HepG2 (cell line): Measurements from ENCODE around the gene CUTC. TPM values are rescaled to one million over a fixed set of nuclear protein-coding genes. Genes with fewer than 3 reads are reported as not detected.

Source experiments
- HNF1A ChIP-seq, 2 experiments: sonication (generic) in 1 of 2; formaldehyde crosslinking in 1 of 2; IDR thresholded peaks; 2 replicates each; pipeline versions ENCODE4 v1.4.0 to v1.6.1; 2016 to 2020; ENCODE audit warnings: borderline replicate concordance in 1 of 2, low read depth in 1 of 2, mild to moderate bottlenecking in 1 of 2, missing genetic modification reagents in 1 of 2
- MED8 ChIP-seq: sonication (generic); formaldehyde crosslinking; IDR thresholded peaks from 2 replicates; pipeline ENCODE4 v1.8.1; 2023; ENCODE audit warnings: mild to moderate bottlenecking, missing genetic modification reagents; ENCODE audit not compliant: insufficient replicate concordance
- MIER2 ChIP-seq: IDR thresholded peaks from 2 replicates; pipeline ENCODE4 v1.6.1; 2016; ENCODE audit warnings: missing biosample characterization, missing genetic modification reagents
- NFKB2 ChIP-seq: sonication (generic); formaldehyde crosslinking; IDR thresholded peaks from 2 replicates; pipeline ENCODE4 v1.4.0; 2020; ENCODE audit warnings: missing genetic modification reagents, borderline replicate concordance
- NR2F6 ChIP-seq, 2 experiments: IDR thresholded peaks; 2 replicates each; pipeline ENCODE4 v1.6.1; 2016; ENCODE audit warnings: antibody characterized with exemption in 1 of 2, mild to moderate bottlenecking in 1 of 2
- ZNF224 ChIP-seq: sonication (generic); formaldehyde crosslinking; IDR thresholded peaks from 2 replicates; pipeline ENCODE4 v1.5.0; 2020; ENCODE audit warnings: mild to moderate bottlenecking, missing genetic modification reagents
- ZNF280D ChIP-seq: sonication (generic); formaldehyde crosslinking; IDR thresholded peaks from 2 replicates; pipeline ENCODE4 v1.5.1; 2020; ENCODE audit warnings: mild to moderate bottlenecking, missing genetic modification reagents
- ZNF326 ChIP-seq: sonication (generic); formaldehyde crosslinking; IDR thresholded peaks from 2 replicates; pipeline ENCODE4 v1.4.0; 2020; ENCODE audit warnings: missing genetic modification reagents, borderline replicate concordance
- ZNF484 ChIP-seq: sonication (generic); formaldehyde crosslinking; IDR thresholded peaks from 2 replicates; pipeline ENCODE4 v1.5.1; 2020; ENCODE audit warnings: mild to moderate bottlenecking, low read depth, missing genetic modification reagents, borderline replicate concordance
- polyA plus RNA-seq, 8 experiments: library from polyadenylated mRNA; depleted of rRNA in 3 of 8; stranded (reverse) in 7 of 8; unstranded in 1 of 8; fragments of >200 nt; fragmentation: Illumina TruSeq in 4 of 8; extraction: Trizol in 4 of 8; gene quantifications; 2 replicates each; pipeline versions ENCODE4 v1.2.1 to v1.2.3, GENCODE V29; 2011 to 2016; ENCODE audit warnings: low read depth in 4 of 8, missing spikeins in 1 of 8, mixed read lengths in 1 of 8; ENCODE audit not compliant: insufficient read depth in 1 of 8
- total RNA-seq, 5 experiments: library from RNA; depleted of rRNA; stranded (reverse); fragments of >200 nt; fragmentation: Illumina TruSeq; extraction: Trizol; gene quantifications; 2 replicates each; pipeline ENCODE4 v1.2.3, GENCODE V29; 2016; ENCODE audit warnings: low read depth in 1 of 5
- TF ChIP-seq, protein P1 (sequence below): sonication (generic); formaldehyde crosslinking; conservative IDR thresholded peaks from 2 replicates; pipeline ENCODE4 v1.4.0; 2020; ENCODE audit warnings: mild to moderate bottlenecking, missing genetic modification reagents, moderate library complexity
- TF ChIP-seq, protein P2 (sequence below), 2 experiments: IDR thresholded peaks; 2 replicates each; pipeline ENCODE4 v1.6.1; 2011 to 2012; ENCODE audit warnings: low read length in 2 of 2, borderline replicate concordance in 1 of 2, low read depth in 1 of 2, mild to moderate bottlenecking in 1 of 2, moderate library complexity in 1 of 2
- TF ChIP-seq, protein P3 (sequence below): IDR thresholded peaks from 2 replicates; pipeline ENCODE4 v1.6.1; 2016

The CUTC gene
- total and polyA plus RNA-seq, 2 of the 13 experiments (the other 11 are each of a cell fraction or from before 2014, with no cell fraction given) = 22.3 to 25.8 TPM

DNA sequence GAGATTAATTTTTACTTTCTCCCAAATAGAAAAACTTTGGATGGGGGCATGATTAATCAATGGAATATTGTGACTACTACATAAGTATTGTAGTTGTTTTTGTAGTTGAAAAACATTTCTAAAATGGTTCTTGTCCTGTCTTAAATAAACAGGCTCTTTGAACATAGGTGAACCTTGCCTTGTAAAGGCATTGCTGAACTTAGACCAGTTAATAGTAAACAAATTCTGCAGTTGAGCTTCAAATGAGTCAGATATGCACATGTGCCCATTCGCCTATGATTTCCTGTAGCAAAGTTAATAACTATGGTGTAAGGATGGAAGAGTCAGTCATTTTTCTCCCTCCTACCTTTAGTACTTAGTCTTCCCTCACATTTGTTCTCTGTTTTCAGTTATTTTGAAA lies 22.6 kb downstream of the CUTC start (continued):
- TF ChIP-seq, protein P1, sequence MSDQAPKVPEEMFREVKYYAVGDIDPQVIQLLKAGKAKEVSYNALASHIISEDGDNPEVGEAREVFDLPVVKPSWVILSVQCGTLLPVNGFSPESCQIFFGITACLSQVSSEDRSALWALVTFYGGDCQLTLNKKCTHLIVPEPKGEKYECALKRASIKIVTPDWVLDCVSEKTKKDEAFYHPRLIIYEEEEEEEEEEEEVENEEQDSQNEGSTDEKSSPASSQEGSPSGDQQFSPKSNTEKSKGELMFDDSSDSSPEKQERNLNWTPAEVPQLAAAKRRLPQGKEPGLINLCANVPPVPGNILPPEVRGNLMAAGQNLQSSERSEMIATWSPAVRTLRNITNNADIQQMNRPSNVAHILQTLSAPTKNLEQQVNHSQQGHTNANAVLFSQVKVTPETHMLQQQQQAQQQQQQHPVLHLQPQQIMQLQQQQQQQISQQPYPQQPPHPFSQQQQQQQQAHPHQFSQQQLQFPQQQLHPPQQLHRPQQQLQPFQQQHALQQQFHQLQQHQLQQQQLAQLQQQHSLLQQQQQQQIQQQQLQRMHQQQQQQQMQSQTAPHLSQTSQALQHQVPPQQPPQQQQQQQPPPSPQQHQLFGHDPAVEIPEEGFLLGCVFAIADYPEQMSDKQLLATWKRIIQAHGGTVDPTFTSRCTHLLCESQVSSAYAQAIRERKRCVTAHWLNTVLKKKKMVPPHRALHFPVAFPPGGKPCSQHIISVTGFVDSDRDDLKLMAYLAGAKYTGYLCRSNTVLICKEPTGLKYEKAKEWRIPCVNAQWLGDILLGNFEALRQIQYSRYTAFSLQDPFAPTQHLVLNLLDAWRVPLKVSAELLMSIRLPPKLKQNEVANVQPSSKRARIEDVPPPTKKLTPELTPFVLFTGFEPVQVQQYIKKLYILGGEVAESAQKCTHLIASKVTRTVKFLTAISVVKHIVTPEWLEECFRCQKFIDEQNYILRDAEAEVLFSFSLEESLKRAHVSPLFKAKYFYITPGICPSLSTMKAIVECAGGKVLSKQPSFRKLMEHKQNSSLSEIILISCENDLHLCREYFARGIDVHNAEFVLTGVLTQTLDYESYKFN (CRISPR knock-in tag) = peak; percentile 96
- TF ChIP-seq, protein P2, sequence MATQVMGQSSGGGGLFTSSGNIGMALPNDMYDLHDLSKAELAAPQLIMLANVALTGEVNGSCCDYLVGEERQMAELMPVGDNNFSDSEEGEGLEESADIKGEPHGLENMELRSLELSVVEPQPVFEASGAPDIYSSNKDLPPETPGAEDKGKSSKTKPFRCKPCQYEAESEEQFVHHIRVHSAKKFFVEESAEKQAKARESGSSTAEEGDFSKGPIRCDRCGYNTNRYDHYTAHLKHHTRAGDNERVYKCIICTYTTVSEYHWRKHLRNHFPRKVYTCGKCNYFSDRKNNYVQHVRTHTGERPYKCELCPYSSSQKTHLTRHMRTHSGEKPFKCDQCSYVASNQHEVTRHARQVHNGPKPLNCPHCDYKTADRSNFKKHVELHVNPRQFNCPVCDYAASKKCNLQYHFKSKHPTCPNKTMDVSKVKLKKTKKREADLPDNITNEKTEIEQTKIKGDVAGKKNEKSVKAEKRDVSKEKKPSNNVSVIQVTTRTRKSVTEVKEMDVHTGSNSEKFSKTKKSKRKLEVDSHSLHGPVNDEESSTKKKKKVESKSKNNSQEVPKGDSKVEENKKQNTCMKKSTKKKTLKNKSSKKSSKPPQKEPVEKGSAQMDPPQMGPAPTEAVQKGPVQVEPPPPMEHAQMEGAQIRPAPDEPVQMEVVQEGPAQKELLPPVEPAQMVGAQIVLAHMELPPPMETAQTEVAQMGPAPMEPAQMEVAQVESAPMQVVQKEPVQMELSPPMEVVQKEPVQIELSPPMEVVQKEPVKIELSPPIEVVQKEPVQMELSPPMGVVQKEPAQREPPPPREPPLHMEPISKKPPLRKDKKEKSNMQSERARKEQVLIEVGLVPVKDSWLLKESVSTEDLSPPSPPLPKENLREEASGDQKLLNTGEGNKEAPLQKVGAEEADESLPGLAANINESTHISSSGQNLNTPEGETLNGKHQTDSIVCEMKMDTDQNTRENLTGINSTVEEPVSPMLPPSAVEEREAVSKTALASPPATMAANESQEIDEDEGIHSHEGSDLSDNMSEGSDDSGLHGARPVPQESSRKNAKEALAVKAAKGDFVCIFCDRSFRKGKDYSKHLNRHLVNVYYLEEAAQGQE (IDR thresholded peaks at IDR 0.05; ENCODE audit: borderline replicate concordance in 1 of 2, low read depth in 1 of 2, low read length in 2 of 2) = no peak
- TF ChIP-seq MED8 (CRISPR knock-in tag) (no peak), ZNF484 (CRISPR knock-in tag) (no peak), ZNF280D (CRISPR knock-in tag) (peak; percentile 65; the same call in 1 of the 2 replicates), NFKB2 (CRISPR knock-in tag) (no peak), MIER2 (CRISPR knock-in tag) (0 out of 2 replicates have a peak, but pooled peaks have one; percentile 41), ZNF224 (no peak), HNF1A (IDR thresholded peaks at IDR 0.05; ENCODE audit: low read depth) (no peak), HNF1A (CRISPR knock-in tag; IDR thresholded peaks at IDR 0.05; ENCODE audit: borderline replicate concordance) (0 out of 2 replicates have a peak, but pooled peaks have one; percentile 22), NR2F6 (IDR thresholded peaks at IDR 0.05) (no peak), NR2F6 (CRISPR knock-in tag; IDR thresholded peaks at IDR 0.05) (peak; percentile 33; the same call in 1 of the 2 replicates), ZNF326 (CRISPR knock-in tag) (no peak)
- TF ChIP-seq, protein P3, sequence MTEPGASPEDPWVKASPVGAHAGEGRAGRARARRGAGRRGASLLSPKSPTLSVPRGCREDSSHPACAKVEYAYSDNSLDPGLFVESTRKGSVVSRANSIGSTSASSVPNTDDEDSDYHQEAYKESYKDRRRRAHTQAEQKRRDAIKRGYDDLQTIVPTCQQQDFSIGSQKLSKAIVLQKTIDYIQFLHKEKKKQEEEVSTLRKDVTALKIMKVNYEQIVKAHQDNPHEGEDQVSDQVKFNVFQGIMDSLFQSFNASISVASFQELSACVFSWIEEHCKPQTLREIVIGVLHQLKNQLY (CRISPR knock-in tag) = peak; percentile 51; the same call in 1 of the 2 replicates
